Esophagus muscularis mucosa (tissue), 4 donors: Measurements from ENCODE around the gene ADGRG4. TPM values are rescaled to one million over a fixed set of nuclear protein-coding genes. Genes with fewer than 3 reads are reported as not detected.

ENCODE experiments used
- DNase-seq: peaks from one replicate; pipeline ENCODE4 v3.0.0-alpha.2; 2017; ENCODE audit errors: extremely low spot score
- H3K27ac ChIP-seq, 4 donors: fragments of 200-600 bp; sonication (generic); replicated peaks in 1 of 4; 1 replicate in 3 of 4; 2 replicates in 1 of 4; pipeline ENCODE4 v1.5.1; 2016 to 2019; ENCODE audit warnings: mild to moderate bottlenecking in 1 of 4
- H3K27me3 ChIP-seq, 4 donors: fragments of 200-600 bp; sonication (generic); one replicate each; pipeline versions ENCODE4 v1.5.1 to v1.6.0; 2016 to 2019
- H3K36me3 ChIP-seq, 4 donors: fragments of 200-600 bp; sonication (generic); one replicate each; pipeline ENCODE4 v1.5.1; 2016 to 2019
- H3K4me1 ChIP-seq, 4 donors: fragments of 200-600 bp; sonication (generic); one replicate each; pipeline ENCODE4 v1.5.1; 2016 to 2019
- H3K4me3 ChIP-seq, 4 donors: fragments of 200-600 bp; sonication (generic); 1 replicate in 2 of 4; 2 replicates in 2 of 4; pipeline ENCODE4 v1.5.1; 2016 to 2019; ENCODE audit warnings: mild to moderate bottlenecking in 4 of 4, moderate library complexity in 1 of 4
- H3K9me3 ChIP-seq, 4 donors: fragments of 200-600 bp; sonication (generic); 1 replicate in 3 of 4; 2 replicates in 1 of 4; pipeline ENCODE4 v1.5.1; 2016 to 2019
- CTCF ChIP-seq, 3 experiments: fragments of 200-600 bp in 2 of 3; fragments of 450-650 bp in 1 of 3; sonication (generic) in 2 of 3; IDR thresholded peaks; one replicate each; pipeline ENCODE4 v1.5.1; 2017 to 2019; ENCODE audit warnings: antibody characterized with exemption in 3 of 3, mild to moderate bottlenecking in 2 of 3, moderate library complexity in 1 of 3
- EP300 ChIP-seq: sonication (generic); formaldehyde crosslinking; IDR thresholded peaks from one replicate; pipeline ENCODE4 v1.6.1; 2017; ENCODE audit warnings: antibody characterized with exemption
- POLR2A ChIP-seq: fragments of 450-650 bp; IDR thresholded peaks from one replicate; pipeline ENCODE4 v1.6.1; 2017; ENCODE audit warnings: antibody characterized with exemption, moderate library complexity, mild to moderate bottlenecking, low read depth
- POLR2AphosphoS5 ChIP-seq, 2 donors: sonication (generic); formaldehyde crosslinking; IDR thresholded peaks; one replicate each; pipeline ENCODE4 v1.6.1; 2017; ENCODE audit warnings: antibody characterized with exemption in 2 of 2
- WGBS: methylation state at CpG from one replicate; pipeline ENCODE4 v1.1.5; 2018; 5-methylcytosine and 5-hydroxymethylcytosine counted together
- intact Hi-C: fragments of 100-400 bp; cut with DNase I; formaldehyde crosslinking; loops from one replicate; pipeline ENCODE4 v1.15.1; 2023
- total RNA-seq, 4 donors: library from RNA; depleted of rRNA; stranded (reverse); fragments of >200 nt; gene quantifications; one replicate each; pipeline versions ENCODE4 v1.1.0 to v1.2.1, GENCODE V29; 2016

The ADGRG4 gene
- total RNA-seq, 4 donors from 2014 or later = under 0.01 to 0.17 (median 0.06) TPM; not detected in 1

- WGBS = 71% methylated on average over 13 of the region's 14 CpGs
- Histone ChIP-seq H3K27me3 (no peaks in the 10 kb centered on the region), H3K27ac (no peak overlapping the region), H3K36me3 (no peaks in the 10 kb centered on the region), H3K9me3 (no peaks in the 10 kb centered on the region), H3K4me1 (no peaks in the 10 kb centered on the region), H3K4me3 (no peak overlapping the region)
- intact Hi-C loops = no loop called here
- TF ChIP-seq CTCF (IDR thresholded peaks at IDR 0.05) = no peak
- no peak for TF ChIP-seq EP300
- no peak for TF ChIP-seq POLR2AphosphoS5 (IDR thresholded peaks at IDR 0.05)
- TF ChIP-seq POLR2A = no peak
- DNase-seq = no peak
Observed at GRCh38 chrX:136421338-136421737, 120.6 kb downstream of the ADGRG4 start.

GRCh38 chrX:136423724-136424123 lies 123.0 kb downstream of the ADGRG4 start:
- WGBS = 35% methylated on average over 2 of the region's 2 CpGs
- no peak overlapping the region for H3K4me3 ChIP-seq
- no peak for DNase-seq
- no peaks in the 10 kb centered on the region for H3K4me1 ChIP-seq
- H3K36me3 ChIP-seq = no peaks in the 10 kb centered on the region
- H3K27me3 ChIP-seq = no peaks in the 10 kb centered on the region
- intact Hi-C loops = no loop called here
- no peak overlapping the region for H3K27ac ChIP-seq
- H3K9me3 ChIP-seq = no peaks in the 10 kb centered on the region
- TF ChIP-seq CTCF (IDR thresholded peaks at IDR 0.05) (no peak), EP300 (no peak)

GRCh38 chrX:136425996-136426395 lies 125.2 kb downstream of the ADGRG4 start:
- Histone ChIP-seq H3K36me3 (no peaks in the 10 kb centered on the region), H3K4me1 (no peaks in the 10 kb centered on the region), H3K4me3 (no peak overlapping the region), H3K27ac (no peak overlapping the region), H3K9me3 (no peaks in the 10 kb centered on the region), H3K27me3 (no peaks in the 10 kb centered on the region)
- DNase-seq = no peak
- no peak for TF ChIP-seq EP300
- TF ChIP-seq CTCF (IDR thresholded peaks at IDR 0.05) = no peak
- TF ChIP-seq POLR2A = no peak
- TF ChIP-seq POLR2AphosphoS5 (IDR thresholded peaks at IDR 0.05) = no peak
- intact Hi-C loops = no loop called here
- WGBS = 51% methylated on average over 2 of the region's 2 CpGs

GRCh38 chrX:136431625-136432024 lies 130.9 kb downstream of the ADGRG4 start:
- no peaks in the 10 kb centered on the region for H3K9me3 ChIP-seq
- intact Hi-C loops = no loop called here
- H3K4me1 ChIP-seq = no peaks in the 10 kb centered on the region
- no peak for DNase-seq
- no peaks in the 10 kb centered on the region for H3K36me3 ChIP-seq
- TF ChIP-seq POLR2A = no peak
- TF ChIP-seq EP300 = no peak
- no peak for TF ChIP-seq CTCF (IDR thresholded peaks at IDR 0.05)
- TF ChIP-seq POLR2AphosphoS5 (IDR thresholded peaks at IDR 0.05) = no peak
- H3K4me3 ChIP-seq = no peak overlapping the region
- WGBS = 54% methylated on average over 1 of the region's 1 CpG
- no peak overlapping the region for H3K27ac ChIP-seq
- no peaks in the 10 kb centered on the region for H3K27me3 ChIP-seq

GRCh38 chrX:136437774-136438173 lies 137.0 kb downstream of the ADGRG4 start:
- no peaks in the 10 kb centered on the region for H3K36me3 ChIP-seq
- intact Hi-C loops = no loop called here
- no peaks in the 10 kb centered on the region for H3K9me3 ChIP-seq
- TF ChIP-seq EP300 (no peak), POLR2AphosphoS5 (IDR thresholded peaks at IDR 0.05) (no peak), CTCF (IDR thresholded peaks at IDR 0.05) (no peak), POLR2A (no peak)
- no peaks in the 10 kb centered on the region for H3K27me3 ChIP-seq
- H3K4me1 ChIP-seq = no peaks in the 10 kb centered on the region
- H3K4me3 ChIP-seq = no peak overlapping the region
- H3K27ac ChIP-seq = no peak overlapping the region
- DNase-seq = no peak
- 58% methylated on average over 2 of the region's 2 CpGs for WGBS
